NCI-H187 (cell line): Measurements from ENCODE around the gene PSMC3.

Experiments
- DNase-seq, 2 experiments: peaks; one replicate each; lab custom pipeline; 2025; lab: John Stamatoyannopoulos, UW

Gene PSMC3

GRCh38 chr11:47443028-47443700 lies 16.9 kb upstream of the PSMC3 start:
- no peak for DNase-seq

GRCh38 chr11:47442514-47442913 lies 16.3 kb upstream of the PSMC3 start:
- no peak for DNase-seq

- no peak for DNase-seq
These were observed 15.2 kb upstream of the PSMC3 start for GRCh38 chr11:47441421-47441820.

GRCh38 chr11:47440054-47440476 lies 13.8 kb upstream of the PSMC3 start:
- no peak for DNase-seq

- DNase-seq, result no peak
These were observed 12.5 kb upstream of the PSMC3 start for GRCh38 chr11:47438721-47439120.

GRCh38 chr11:47437746-47438418 lies 11.6 kb upstream of the PSMC3 start:
- no peak for DNase-seq

GRCh38 chr11:47437218-47437745 lies 11.0 kb upstream of the PSMC3 start:
- DNase-seq, result no peak

- no peak for DNase-seq
These were observed 10.5 kb upstream of the PSMC3 start for GRCh38 chr11:47436726-47437125.

GRCh38 chr11:47435687-47436086 lies 9.4 kb upstream of the PSMC3 start:
- no peak for DNase-seq

- DNase-seq, result no peak
These were observed 8.0 kb upstream of the PSMC3 start for GRCh38 chr11:47434011-47434786.

- DNase-seq, result no peak
These were observed 6.9 kb upstream of the PSMC3 start for GRCh38 chr11:47433157-47433556.

GRCh38 chr11:47431356-47432083 lies 5.3 kb upstream of the PSMC3 start:
- DNase-seq, result no peak

- no peak for DNase-seq
These were observed 4.3 kb upstream of the PSMC3 start for GRCh38 chr11:47430524-47430923.

- DNase-seq, result no peak
These were observed 628 bp downstream of the PSMC3 start for GRCh38 chr11:47425611-47426010.

- no peak for DNase-seq
These were observed 7.6 kb downstream of the PSMC3 start for GRCh38 chr11:47418454-47419259.

GRCh38 chr11:47417712-47418111 lies 8.5 kb downstream of the PSMC3 start:
- no peak for DNase-seq

GRCh38 chr11:47415949-47416472 lies 10.2 kb downstream of the PSMC3 start:
- no peak for DNase-seq

- no peak for DNase-seq
These were observed 11.0 kb downstream of the PSMC3 start for GRCh38 chr11:47415091-47415854.

- no peak for DNase-seq
These were observed 11.6 kb downstream of the PSMC3 start for GRCh38 chr11:47414685-47415070.
